HepG2 (cell line): Measurements from ENCODE around the gene SH3BP5. TPM values are rescaled to one million over a fixed set of nuclear protein-coding genes. Genes with fewer than 3 reads are reported as not detected.

Experiments used
- ATAC-seq: fragments of 200-7000 bp; cut with Tn5 transposase; 3 replicates; pipeline ENCODE4 v1.9.1; 2020; ENCODE audit warnings: mild to moderate bottlenecking, moderate library complexity
- BruUV-seq: library from RNA; stranded (reverse); fragments of 400-500 nt; replicated peaks from 2 replicates; lab custom pipeline; 2021; lab: Mats Ljungman, UMichigan
- CTCF ChIA-PET: fragments of 300-600 bp; formaldehyde crosslinking; extraction: SDS; loops from one replicate; lab custom pipeline; 2021; ENCODE audit warnings: low total read pairs, inconsistent platforms, low intra/inter-chr PET ratio; lab: Yijun Ruan, JAX
- POLR2A ChIA-PET: fragments of 350-600 bp; sonication (Branson Sonifier 250); formaldehyde crosslinking; loops from one replicate; lab custom pipeline; 2020; ENCODE audit warnings: antibody characterized with exemption, inconsistent platforms; lab: Yijun Ruan, JAX
- DNase-seq: peaks from one replicate; pipeline ENCODE4 v3.0.0-alpha.2; 2015; ENCODE audit warnings: low spot score
- FAIRE-seq: peaks from 3 replicates; lab custom pipeline; 2011; peaks lifted over from hg19 to GRCh38; lab: Jason Lieb, UNC
- H2AFZ ChIP-seq: one replicate; pipeline ENCODE4 v1.6.1; 2011; ENCODE audit warnings: low read length, inconsistent platforms
- H3K27ac ChIP-seq: fragments of 300-600 bp; 3 replicates; pipeline ENCODE4 v1.8.0; 2011; ENCODE audit warnings: mixed run types, mild to moderate bottlenecking, mixed read lengths, low read length, inconsistent platforms; ENCODE audit not compliant: insufficient read depth; ENCODE audit errors: extremely low read length
- H3K27me3 ChIP-seq, 2 experiments: fragments of 200-600 bp in 1 of 2; 2 replicates in 1 of 2; 3 replicates in 1 of 2; pipeline versions ENCODE4 v1.6.0 to v1.8.0; 2011; ENCODE audit warnings: low read length in 2 of 2, mild to moderate bottlenecking in 2 of 2, moderate library complexity in 2 of 2, inconsistent platforms in 1 of 2; ENCODE audit not compliant: insufficient read depth in 2 of 2, control insufficient read depth in 1 of 2
- H3K36me3 ChIP-seq, 2 experiments: fragments of 200-600 bp in 1 of 2; replicated peaks in 1 of 2; 2 replicates in 1 of 2; 3 replicates in 1 of 2; pipeline versions ENCODE4 v1.5.1 to v1.8.0; 2011; ENCODE audit warnings: low read length in 2 of 2, inconsistent platforms in 1 of 2; ENCODE audit not compliant: insufficient read depth in 2 of 2, control insufficient read depth in 1 of 2
- H3K4me1 ChIP-seq: 2 replicates; pipeline ENCODE4 v1.5.1; 2012; ENCODE audit warnings: low read length, inconsistent platforms; ENCODE audit not compliant: insufficient read depth
- H3K4me2 ChIP-seq: 2 replicates; pipeline ENCODE4 v1.6.0; 2011; ENCODE audit warnings: low read depth, low read length, inconsistent platforms
- H3K4me3 ChIP-seq, 3 experiments: fragments of 200-600 bp in 1 of 3; sonication (generic), shearing (Covaris generic) in 1 of 3; replicated peaks in 1 of 3; 2 replicates each; pipeline ENCODE4 v1.5.1; 2011 to 2016; ENCODE audit warnings: low read length in 3 of 3, inconsistent platforms in 2 of 3, low read depth in 2 of 3, mild to moderate bottlenecking in 2 of 3, control low read depth in 1 of 3, mixed read lengths in 1 of 3; ENCODE audit not compliant: insufficient read depth in 1 of 3
- H3K79me2 ChIP-seq: one replicate; pipeline ENCODE4 v1.6.1; 2011; ENCODE audit warnings: low read length, inconsistent platforms; ENCODE audit not compliant: insufficient read depth
- H3K9ac ChIP-seq: 2 replicates; pipeline ENCODE4 v1.6.0; 2011; ENCODE audit warnings: mild to moderate bottlenecking, low read depth, low read length, inconsistent platforms; ENCODE audit not compliant: insufficient read depth
- H3K9me3 ChIP-seq: 2 replicates; pipeline ENCODE4 v1.5.1; 2012; ENCODE audit warnings: mild to moderate bottlenecking, low read length
- H4K20me1 ChIP-seq: 2 replicates; pipeline ENCODE4 v1.6.0; 2011; ENCODE audit warnings: inconsistent platforms, mild to moderate bottlenecking, low read length, moderate library complexity; ENCODE audit not compliant: insufficient read depth
- DPF2 ChIP-seq: sonication (generic); formaldehyde crosslinking; IDR thresholded peaks from 2 replicates; pipeline ENCODE4 v1.4.0; 2020; ENCODE audit warnings: mild to moderate bottlenecking, low read depth, missing genetic modification reagents, borderline replicate concordance
- FOXP1 ChIP-seq, 2 experiments: fragments of 450-650 bp in 1 of 2; IDR thresholded peaks; 2 replicates each; pipeline ENCODE4 v1.6.1; 2017 to 2018; ENCODE audit warnings: antibody characterized with exemption in 1 of 2
- HOXA3 ChIP-seq: sonication (generic); formaldehyde crosslinking; IDR thresholded peaks from 2 replicates; pipeline ENCODE4 v1.5.0; 2020; ENCODE audit warnings: missing genetic modification reagents
- KDM2A ChIP-seq: sonication (generic); formaldehyde crosslinking; IDR thresholded peaks from 2 replicates; pipeline ENCODE4 v1.4.0; 2020; ENCODE audit warnings: low read depth, missing genetic modification reagents, borderline replicate concordance
- MAFG ChIP-seq: sonication (generic); formaldehyde crosslinking; IDR thresholded peaks from 2 replicates; pipeline ENCODE4 v1.5.1; 2020; ENCODE audit warnings: mild to moderate bottlenecking, missing genetic modification reagents
- MTF2 ChIP-seq: sonication (generic); formaldehyde crosslinking; IDR thresholded peaks from 2 replicates; pipeline ENCODE4 v1.5.0; 2020; ENCODE audit warnings: missing genetic modification reagents, borderline replicate concordance
- NAIF1 ChIP-seq: sonication (generic); formaldehyde crosslinking; IDR thresholded peaks from 2 replicates; pipeline ENCODE4 v1.5.0; 2020; ENCODE audit warnings: mild to moderate bottlenecking, missing genetic modification reagents, borderline replicate concordance
- ZFX ChIP-seq: sonication (generic); formaldehyde crosslinking; IDR thresholded peaks from 2 replicates; pipeline ENCODE4 v1.4.0; 2020; ENCODE audit warnings: mild to moderate bottlenecking, low read depth, missing genetic modification reagents, moderate library complexity
- ZMYM3 ChIP-seq: sonication (generic); formaldehyde crosslinking; IDR thresholded peaks from 2 replicates; pipeline ENCODE4 v1.5.1; 2020; ENCODE audit warnings: mild to moderate bottlenecking, missing genetic modification reagents
- ZNF34 ChIP-seq: sonication (generic); formaldehyde crosslinking; IDR thresholded peaks from 2 replicates; pipeline ENCODE4 v1.4.0; 2020; ENCODE audit warnings: mild to moderate bottlenecking, missing genetic modification reagents, borderline replicate concordance
- ZNF460 ChIP-seq: sonication (generic); formaldehyde crosslinking; IDR thresholded peaks from 2 replicates; pipeline ENCODE4 v1.5.1; 2020; ENCODE audit warnings: missing genetic modification reagents, mild to moderate bottlenecking, borderline replicate concordance
- WGBS: methylation state at CpG from one replicate; pipeline ENCODE4 v1.1.6; 2017; ENCODE audit warnings: low lambda C conversion rate; 5-methylcytosine and 5-hydroxymethylcytosine counted together
- in situ Hi-C: cut with HindIII; loops from 2 replicates; pipeline ENCODE4 v1.10.0; 2017; ENCODE audit warnings: low pct_unique_long_range_greater_than_20kb; ENCODE audit not compliant: extremely low pct_ligation_motif_present
- intact Hi-C: fragments of 100-400 bp; cut with micrococcal nuclease; formaldehyde crosslinking; loops from one replicate; pipeline ENCODE4 v1.10.0; 2022; ENCODE audit not compliant: unreplicated experiment
- polyA plus RNA-seq, 8 experiments: library from polyadenylated mRNA; depleted of rRNA in 3 of 8; stranded (reverse) in 7 of 8; unstranded in 1 of 8; fragments of >200 nt; fragmentation: Illumina TruSeq in 4 of 8; extraction: Trizol in 4 of 8; gene quantifications; 2 replicates each; pipeline versions ENCODE4 v1.2.1 to v1.2.3, GENCODE V29; 2011 to 2016; ENCODE audit warnings: low read depth in 4 of 8, missing spikeins in 1 of 8, mixed read lengths in 1 of 8; ENCODE audit not compliant: insufficient read depth in 1 of 8
- total RNA-seq, 5 experiments: library from RNA; depleted of rRNA; stranded (reverse); fragments of >200 nt; fragmentation: Illumina TruSeq; extraction: Trizol; gene quantifications; 2 replicates each; pipeline ENCODE4 v1.2.3, GENCODE V29; 2016; ENCODE audit warnings: low read depth in 1 of 5
- TF ChIP-seq, protein P1 (sequence below): sonication (generic); formaldehyde crosslinking; IDR thresholded peaks from 2 replicates; pipeline ENCODE4 v1.4.0; 2020; ENCODE audit warnings: missing genetic modification reagents
- TF ChIP-seq, protein P2 (sequence below): sonication (generic); formaldehyde crosslinking; IDR thresholded peaks from 2 replicates; pipeline ENCODE4 v1.4.0; 2020; ENCODE audit warnings: missing genetic modification reagents, borderline replicate concordance
- TF ChIP-seq, protein P3 (sequence below): sonication (generic); formaldehyde crosslinking; IDR thresholded peaks from 2 replicates; pipeline ENCODE4 v1.4.0; 2020; ENCODE audit warnings: missing genetic modification reagents

The SH3BP5 gene
- total and polyA plus RNA-seq, 2 of the 13 experiments (the other 11 are each of a cell fraction or from before 2014, with no cell fraction given) = 0.09 to 0.16 TPM

DNA sequence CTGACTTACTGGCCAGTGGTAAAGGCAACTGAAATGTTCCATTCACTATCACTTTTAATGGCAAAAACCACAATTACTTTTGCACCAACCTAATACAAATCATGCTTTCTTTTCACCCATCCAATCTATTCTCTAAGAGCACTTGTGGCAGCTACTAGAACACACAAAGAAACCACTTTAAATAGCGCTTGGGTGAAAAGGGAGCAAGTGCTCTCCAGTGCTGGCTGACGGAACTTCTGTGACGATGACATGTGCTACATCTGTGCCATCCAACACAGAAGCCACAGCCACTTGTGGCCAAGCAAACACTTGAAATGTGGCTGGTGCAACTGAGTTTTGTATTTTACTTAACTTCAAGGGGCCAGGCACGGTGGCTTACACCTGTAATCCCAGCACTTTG lies 18.9 kb downstream of the SH3BP5 start (continued):
- TF ChIP-seq, protein P1, sequence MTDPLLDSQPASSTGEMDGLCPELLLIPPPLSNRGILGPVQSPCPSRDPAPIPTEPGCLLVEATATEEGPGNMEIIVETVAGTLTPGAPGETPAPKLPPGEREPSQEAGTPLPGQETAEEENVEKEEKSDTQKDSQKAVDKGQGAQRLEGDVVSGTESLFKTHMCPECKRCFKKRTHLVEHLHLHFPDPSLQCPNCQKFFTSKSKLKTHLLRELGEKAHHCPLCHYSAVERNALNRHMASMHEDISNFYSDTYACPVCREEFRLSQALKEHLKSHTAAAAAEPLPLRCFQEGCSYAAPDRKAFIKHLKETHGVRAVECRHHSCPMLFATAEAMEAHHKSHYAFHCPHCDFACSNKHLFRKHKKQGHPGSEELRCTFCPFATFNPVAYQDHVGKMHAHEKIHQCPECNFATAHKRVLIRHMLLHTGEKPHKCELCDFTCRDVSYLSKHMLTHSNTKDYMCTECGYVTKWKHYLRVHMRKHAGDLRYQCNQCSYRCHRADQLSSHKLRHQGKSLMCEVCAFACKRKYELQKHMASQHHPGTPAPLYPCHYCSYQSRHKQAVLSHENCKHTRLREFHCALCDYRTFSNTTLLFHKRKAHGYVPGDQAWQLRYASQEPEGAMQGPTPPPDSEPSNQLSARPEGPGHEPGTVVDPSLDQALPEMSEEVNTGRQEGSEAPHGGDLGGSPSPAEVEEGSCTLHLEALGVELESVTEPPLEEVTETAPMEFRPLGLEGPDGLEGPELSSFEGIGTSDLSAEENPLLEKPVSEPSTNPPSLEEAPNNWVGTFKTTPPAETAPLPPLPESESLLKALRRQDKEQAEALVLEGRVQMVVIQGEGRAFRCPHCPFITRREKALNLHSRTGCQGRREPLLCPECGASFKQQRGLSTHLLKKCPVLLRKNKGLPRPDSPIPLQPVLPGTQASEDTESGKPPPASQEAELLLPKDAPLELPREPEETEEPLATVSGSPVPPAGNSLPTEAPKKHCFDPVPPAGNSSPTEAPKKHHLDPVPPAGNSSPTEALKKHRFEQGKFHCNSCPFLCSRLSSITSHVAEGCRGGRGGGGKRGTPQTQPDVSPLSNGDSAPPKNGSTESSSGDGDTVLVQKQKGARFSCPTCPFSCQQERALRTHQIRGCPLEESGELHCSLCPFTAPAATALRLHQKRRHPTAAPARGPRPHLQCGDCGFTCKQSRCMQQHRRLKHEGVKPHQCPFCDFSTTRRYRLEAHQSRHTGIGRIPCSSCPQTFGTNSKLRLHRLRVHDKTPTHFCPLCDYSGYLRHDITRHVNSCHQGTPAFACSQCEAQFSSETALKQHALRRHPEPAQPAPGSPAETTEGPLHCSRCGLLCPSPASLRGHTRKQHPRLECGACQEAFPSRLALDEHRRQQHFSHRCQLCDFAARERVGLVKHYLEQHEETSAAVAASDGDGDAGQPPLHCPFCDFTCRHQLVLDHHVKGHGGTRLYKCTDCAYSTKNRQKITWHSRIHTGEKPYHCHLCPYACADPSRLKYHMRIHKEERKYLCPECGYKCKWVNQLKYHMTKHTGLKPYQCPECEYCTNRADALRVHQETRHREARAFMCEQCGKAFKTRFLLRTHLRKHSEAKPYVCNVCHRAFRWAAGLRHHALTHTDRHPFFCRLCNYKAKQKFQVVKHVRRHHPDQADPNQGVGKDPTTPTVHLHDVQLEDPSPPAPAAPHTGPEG = no peak
- TF ChIP-seq ZNF34 (CRISPR knock-in tag) (no peak), FOXP1 (IDR thresholded peaks at IDR 0.05) (no peak), FOXP1 (CRISPR knock-in tag; IDR thresholded peaks at IDR 0.05) (no peak), MTF2 (CRISPR knock-in tag) (no peak), HOXA3 (CRISPR knock-in tag) (no peak), ZMYM3 (CRISPR knock-in tag) (no peak)

DNA sequence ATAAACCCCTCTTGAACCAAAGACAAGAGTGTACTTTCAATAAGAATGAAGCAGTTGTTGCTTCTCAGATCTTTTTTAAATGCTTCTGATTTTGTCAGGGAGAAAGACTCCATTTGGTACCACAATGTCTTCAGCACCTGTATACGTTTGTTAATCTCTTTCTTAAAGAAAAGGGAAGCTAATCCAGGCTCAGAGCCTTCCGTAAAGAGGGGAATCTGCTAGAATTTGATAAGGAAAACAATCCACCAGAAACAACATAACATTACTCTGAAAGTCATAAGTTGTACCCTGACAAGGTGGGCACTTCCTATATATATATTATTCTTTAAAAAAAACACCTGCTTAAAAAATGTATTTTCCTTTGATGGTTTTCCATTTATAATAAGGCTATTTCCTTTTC lies 19.8 kb downstream of the SH3BP5 start:
- H3K4me1 ChIP-seq = no peaks in the 10 kb centered on the region
- DNase-seq = no peak
- no peak for FAIRE-seq
- no peak overlapping the region for H3K4me2 ChIP-seq
- CTCF ChIA-PET = no interaction called here
- no TSS peak for BruUV-seq
- 2% methylated on average over 2 of the region's 2 CpGs for WGBS
- POLR2A ChIA-PET = no interaction called here
- no peak overlapping the region for H2AFZ ChIP-seq
- ATAC-seq = no peak
- intact Hi-C loops = no loop called here
- H3K4me3 ChIP-seq = no peak overlapping the region
- H3K36me3 ChIP-seq = no peaks in the 10 kb centered on the region
- no peaks in the 10 kb centered on the region for H3K79me2 ChIP-seq
- H3K9me3 ChIP-seq = no peaks in the 10 kb centered on the region
- H3K9ac ChIP-seq = no peak overlapping the region
- in situ Hi-C loops = no loop called here
- no peak overlapping the region for H3K27ac ChIP-seq
- H4K20me1 ChIP-seq = no peaks in the 10 kb centered on the region
- no peaks in the 10 kb centered on the region for H3K27me3 ChIP-seq
- TF ChIP-seq MAFG (CRISPR knock-in tag) = no peak
- no peak for TF ChIP-seq DPF2
- TF ChIP-seq ZFX (CRISPR knock-in tag) = no peak
- TF ChIP-seq ZNF460 = no peak
- TF ChIP-seq, protein P2, sequence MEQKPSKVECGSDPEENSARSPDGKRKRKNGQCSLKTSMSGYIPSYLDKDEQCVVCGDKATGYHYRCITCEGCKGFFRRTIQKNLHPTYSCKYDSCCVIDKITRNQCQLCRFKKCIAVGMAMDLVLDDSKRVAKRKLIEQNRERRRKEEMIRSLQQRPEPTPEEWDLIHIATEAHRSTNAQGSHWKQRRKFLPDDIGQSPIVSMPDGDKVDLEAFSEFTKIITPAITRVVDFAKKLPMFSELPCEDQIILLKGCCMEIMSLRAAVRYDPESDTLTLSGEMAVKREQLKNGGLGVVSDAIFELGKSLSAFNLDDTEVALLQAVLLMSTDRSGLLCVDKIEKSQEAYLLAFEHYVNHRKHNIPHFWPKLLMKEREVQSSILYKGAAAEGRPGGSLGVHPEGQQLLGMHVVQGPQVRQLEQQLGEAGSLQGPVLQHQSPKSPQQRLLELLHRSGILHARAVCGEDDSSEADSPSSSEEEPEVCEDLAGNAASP = no peak
- no peak for TF ChIP-seq NAIF1
- TF ChIP-seq, protein P3, sequence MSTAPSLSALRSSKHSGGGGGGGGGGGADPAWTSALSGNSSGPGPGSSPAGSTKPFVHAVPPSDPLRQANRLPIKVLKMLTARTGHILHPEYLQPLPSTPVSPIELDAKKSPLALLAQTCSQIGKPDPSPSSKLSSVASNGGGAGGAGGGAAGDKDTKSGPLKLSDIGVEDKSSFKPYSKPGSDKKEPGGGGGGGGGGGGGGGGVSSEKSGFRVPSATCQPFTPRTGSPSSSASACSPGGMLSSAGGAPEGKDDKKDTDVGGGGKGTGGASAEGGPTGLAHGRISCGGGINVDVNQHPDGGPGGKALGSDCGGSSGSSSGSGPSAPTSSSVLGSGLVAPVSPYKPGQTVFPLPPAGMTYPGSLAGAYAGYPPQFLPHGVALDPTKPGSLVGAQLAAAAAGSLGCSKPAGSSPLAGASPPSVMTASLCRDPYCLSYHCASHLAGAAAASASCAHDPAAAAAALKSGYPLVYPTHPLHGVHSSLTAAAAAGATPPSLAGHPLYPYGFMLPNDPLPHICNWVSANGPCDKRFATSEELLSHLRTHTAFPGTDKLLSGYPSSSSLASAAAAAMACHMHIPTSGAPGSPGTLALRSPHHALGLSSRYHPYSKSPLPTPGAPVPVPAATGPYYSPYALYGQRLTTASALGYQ (CRISPR knock-in tag) = no peak
- no peak for TF ChIP-seq KDM2A (CRISPR knock-in tag)
